Calu3 (cell line): ENCODE measurements around the gene PRDM2. TPM values are rescaled to one million over a fixed set of nuclear protein-coding genes. Genes with fewer than 3 reads are reported as not detected.
"Not testable (repeated sequence)": the region's sequence is repeated elsewhere in the genome, so short reads cannot be mapped to it uniquely, and the experiment has no call there.

Source experiments
- BruUV-seq: library from RNA; stranded (reverse); fragments of 400-500 nt; replicated peaks from 2 replicates; lab custom pipeline; 2021; lab: Mats Ljungman, UMichigan
- CTCF ChIA-PET: fragments of 300-600 bp; sonication (Branson Sonifier 250); formaldehyde crosslinking; loops from one replicate; lab custom pipeline; 2022; ENCODE audit warnings: antibody characterized with exemption; lab: Charles Lee
- DNase-seq: peaks from one replicate; pipeline ENCODE4 v3.0.0; 2022
- H3K27ac Mint-ChIP-seq: one replicate; pipeline ENCODE4 v1.8.0; 2022; ENCODE audit warnings: mixed read lengths; ENCODE audit not compliant: unreplicated experiment
- H3K27me3 Mint-ChIP-seq: one replicate; pipeline ENCODE4 v1.8.0; 2022; ENCODE audit warnings: mixed read lengths; ENCODE audit not compliant: unreplicated experiment
- H3K36me3 Mint-ChIP-seq: one replicate; pipeline ENCODE4 v1.8.0; 2022; ENCODE audit warnings: mild to moderate bottlenecking, moderate library complexity, mixed read lengths; ENCODE audit not compliant: insufficient read depth, unreplicated experiment
- H3K4me1 Mint-ChIP-seq: one replicate; pipeline ENCODE4 v1.8.0; 2022; ENCODE audit warnings: mild to moderate bottlenecking, low read depth, mixed read lengths; ENCODE audit not compliant: unreplicated experiment
- H3K4me3 Mint-ChIP-seq: one replicate; pipeline ENCODE4 v1.8.0; 2022; ENCODE audit warnings: mild to moderate bottlenecking, low read depth, moderate library complexity, mixed read lengths; ENCODE audit not compliant: unreplicated experiment
- H3K9me3 Mint-ChIP-seq: one replicate; pipeline ENCODE4 v1.8.0; 2022; ENCODE audit warnings: low read depth, mixed read lengths; ENCODE audit not compliant: unreplicated experiment
- intact Hi-C: fragments of 100-400 bp; cut with micrococcal nuclease; formaldehyde crosslinking; loops from one replicate; pipeline ENCODE4 v1.10.0; 2022; ENCODE audit not compliant: unreplicated experiment
- total RNA-seq: library from RNA; stranded (reverse); gene quantifications from 2 replicates; pipeline ENCODE4 v1.2.3, GENCODE V29; 2022
- TF ChIP-seq, protein P1 (sequence below): fragments of 200-600 bp; IDR thresholded peaks from one replicate; pipeline ENCODE4 v1.8.0; 2022; ENCODE audit warnings: antibody characterized with exemption; ENCODE audit not compliant: unreplicated experiment

Gene PRDM2
- total RNA-seq, 1 experiment from 2014 or later, result 29.9 TPM

- no peaks in the 10 kb centered on the region for H3K4me1 Mint-ChIP-seq
- no peak overlapping the region for H3K4me3 Mint-ChIP-seq
- BruUV-seq, result no TSS peak
- no peaks in the 10 kb centered on the region for H3K36me3 Mint-ChIP-seq
- no peak overlapping the region for H3K27ac Mint-ChIP-seq
- H3K27me3 Mint-ChIP-seq, result no peaks in the 10 kb centered on the region
- intact Hi-C loops, result no loop called here
- CTCF ChIA-PET, result no interaction called here
- TF ChIP-seq, protein P1, sequence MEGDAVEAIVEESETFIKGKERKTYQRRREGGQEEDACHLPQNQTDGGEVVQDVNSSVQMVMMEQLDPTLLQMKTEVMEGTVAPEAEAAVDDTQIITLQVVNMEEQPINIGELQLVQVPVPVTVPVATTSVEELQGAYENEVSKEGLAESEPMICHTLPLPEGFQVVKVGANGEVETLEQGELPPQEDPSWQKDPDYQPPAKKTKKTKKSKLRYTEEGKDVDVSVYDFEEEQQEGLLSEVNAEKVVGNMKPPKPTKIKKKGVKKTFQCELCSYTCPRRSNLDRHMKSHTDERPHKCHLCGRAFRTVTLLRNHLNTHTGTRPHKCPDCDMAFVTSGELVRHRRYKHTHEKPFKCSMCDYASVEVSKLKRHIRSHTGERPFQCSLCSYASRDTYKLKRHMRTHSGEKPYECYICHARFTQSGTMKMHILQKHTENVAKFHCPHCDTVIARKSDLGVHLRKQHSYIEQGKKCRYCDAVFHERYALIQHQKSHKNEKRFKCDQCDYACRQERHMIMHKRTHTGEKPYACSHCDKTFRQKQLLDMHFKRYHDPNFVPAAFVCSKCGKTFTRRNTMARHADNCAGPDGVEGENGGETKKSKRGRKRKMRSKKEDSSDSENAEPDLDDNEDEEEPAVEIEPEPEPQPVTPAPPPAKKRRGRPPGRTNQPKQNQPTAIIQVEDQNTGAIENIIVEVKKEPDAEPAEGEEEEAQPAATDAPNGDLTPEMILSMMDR, result no peak
- no peak for DNase-seq
- no peaks in the 10 kb centered on the region for H3K9me3 Mint-ChIP-seq
These were observed 7.2 kb downstream of the PRDM2 start for GRCh38 chr1:13707164-13707563.

DNA sequence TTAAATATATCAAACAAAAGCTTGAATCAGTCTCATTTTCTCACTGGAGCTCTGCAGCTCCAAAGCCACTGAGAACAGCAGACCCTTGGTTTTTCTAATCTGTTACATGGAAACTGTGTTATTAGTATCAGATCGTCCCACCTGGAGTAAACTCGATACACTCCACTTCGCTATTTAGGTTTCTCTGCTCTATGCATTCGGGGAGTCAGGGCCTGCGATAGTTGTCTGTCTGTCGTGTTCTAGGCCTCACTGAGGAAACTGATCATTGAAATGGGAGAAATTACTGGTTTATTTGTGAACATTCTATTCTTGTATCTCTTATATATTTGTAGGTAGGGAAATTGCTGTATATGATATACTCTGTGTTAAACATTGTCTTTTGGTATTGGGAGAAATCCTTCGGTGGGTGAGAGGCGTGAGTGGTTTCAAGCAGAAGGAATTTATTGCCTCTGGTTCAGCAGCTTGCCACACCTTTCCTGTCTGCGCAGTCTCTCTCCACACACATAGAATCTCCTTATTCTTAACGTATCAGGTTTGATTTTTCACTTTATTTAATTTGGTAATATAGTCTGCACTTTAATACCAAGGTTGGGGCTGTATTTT lies 8.5 kb downstream of the PRDM2 start:
- intact Hi-C loops, result no loop called here
- no peak overlapping the region for H3K27ac Mint-ChIP-seq

GRCh38 chr1:13710086-13710485 lies 10.1 kb downstream of the PRDM2 start:
- H3K27ac Mint-ChIP-seq, result no peak overlapping the region
- CTCF ChIA-PET, result no interaction called here
- no peak overlapping the region for H3K4me3 Mint-ChIP-seq
- no peaks in the 10 kb centered on the region for H3K4me1 Mint-ChIP-seq
- no peaks in the 10 kb centered on the region for H3K36me3 Mint-ChIP-seq
- intact Hi-C loops, result no loop called here
- TF ChIP-seq, protein P1, result no peak
- DNase-seq, result no peak
- no peaks in the 10 kb centered on the region for H3K9me3 Mint-ChIP-seq
- H3K27me3 Mint-ChIP-seq, result no peaks in the 10 kb centered on the region
- no TSS peak for BruUV-seq

More for the DNA sequence above, 8.5 kb downstream of the PRDM2 start:
- no peaks in the 10 kb centered on the region for H3K4me1 Mint-ChIP-seq
- no peak for DNase-seq
- CTCF ChIA-PET, result no interaction called here
- no peaks in the 10 kb centered on the region for H3K36me3 Mint-ChIP-seq
- TF ChIP-seq, protein P1, result no peak
- no peaks in the 10 kb centered on the region for H3K9me3 Mint-ChIP-seq
- H3K27me3 Mint-ChIP-seq, result no peaks in the 10 kb centered on the region
- BruUV-seq, result no TSS peak
- H3K4me3 Mint-ChIP-seq, result no peak overlapping the region

DNA sequence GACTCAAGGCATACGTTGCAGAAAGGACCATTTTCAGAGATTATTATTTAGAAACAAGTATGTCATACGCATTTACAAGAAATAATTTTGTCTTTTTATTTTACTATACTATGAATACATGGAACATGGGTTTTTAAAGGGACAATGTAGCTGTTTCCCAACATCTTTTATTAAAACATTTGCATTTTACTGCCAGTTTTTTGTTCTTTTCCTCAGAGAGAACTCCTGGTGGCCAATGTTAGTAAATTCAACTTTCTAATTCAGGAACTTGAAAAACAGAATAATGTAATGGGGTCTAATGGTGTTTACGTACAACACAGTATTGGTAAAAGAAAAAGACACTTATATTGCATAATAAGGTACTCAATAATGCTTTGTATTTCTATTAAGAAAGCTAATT lies 14.9 kb downstream of the PRDM2 start:
- intact Hi-C loops, result no loop called here
- Mint-ChIP-seq H3K4me1 (no peaks in the 10 kb centered on the region), H3K4me3 (no peak overlapping the region), H3K27ac (no peak overlapping the region), H3K9me3 (no peaks in the 10 kb centered on the region), H3K27me3 (no peaks in the 10 kb centered on the region), H3K36me3 (no peaks in the 10 kb centered on the region)
- no peak for DNase-seq
- TF ChIP-seq, protein P1, result no peak
- CTCF ChIA-PET, result no interaction called here
- no TSS peak for BruUV-seq

DNA sequence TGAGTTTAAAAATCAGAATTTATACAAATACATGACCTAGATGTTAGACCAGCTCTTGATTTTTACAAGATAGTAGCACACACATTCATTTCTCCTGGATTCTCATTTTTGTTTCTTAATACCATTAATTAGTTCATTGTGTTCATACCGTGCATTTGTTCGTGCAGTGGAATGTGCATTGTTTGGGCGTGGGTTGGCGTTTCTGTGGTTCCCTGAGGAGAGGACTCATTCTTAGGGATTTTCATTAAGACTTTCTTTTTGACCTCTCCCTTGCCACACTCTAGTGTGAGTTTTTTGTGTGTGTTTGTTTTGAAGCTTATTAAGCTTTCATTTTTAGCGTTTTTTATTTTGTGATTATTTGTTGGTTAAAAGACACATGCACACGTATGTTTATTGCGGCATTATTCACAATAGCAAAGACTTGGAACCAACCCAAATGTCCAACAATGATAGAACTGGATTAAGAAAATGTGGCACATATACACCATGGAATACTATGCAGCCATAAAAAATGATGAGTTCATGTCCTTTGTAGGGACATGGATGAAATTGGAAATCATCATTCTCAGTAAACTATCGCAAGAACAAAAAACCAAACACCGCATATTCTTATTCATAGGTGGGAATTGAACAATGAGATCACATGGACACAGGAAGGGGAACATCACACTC lies 15.8 kb downstream of the PRDM2 start:
- H3K27me3 Mint-ChIP-seq, H3K4me3 Mint-ChIP-seq, H3K9me3 Mint-ChIP-seq, CTCF ChIA-PET, H3K36me3 Mint-ChIP-seq, H3K27ac Mint-ChIP-seq, BruUV-seq, intact Hi-C loops, DNase-seq, H3K4me1 Mint-ChIP-seq: not testable (repeated sequence)
